HT-29 (cell line): Measurements from ENCODE around the gene MLPH. TPM values are rescaled to one million over a fixed set of nuclear protein-coding genes. Genes with fewer than 3 reads are reported as not detected.

Source experiments
- DNase-seq: peaks from one replicate; pipeline ENCODE4 v3.0.0-alpha.2; 2015; ENCODE audit warnings: low spot score
- total RNA-seq: library from RNA; depleted of rRNA; stranded (reverse); fragments of >200 nt; shearing (Covaris generic); gene quantifications from 2 replicates; pipeline ENCODE4 v1.2.3, GENCODE V29; 2014

MLPH gene
- total RNA-seq, 1 experiment from 2014 or later = 66.1 TPM

- no peak for DNase-seq
These were observed 79.6 kb downstream of the MLPH start, which contains the start of gene PRLH for GRCh38 chr2:237566401-237567235. PRLH (plus strand) TSS chr2:237566574; CDS start chr2:237566574, 0 bp downstream.

- no peak for DNase-seq
These were observed 80.4 kb downstream of the MLPH start for GRCh38 chr2:237567276-237568029.

DNA sequence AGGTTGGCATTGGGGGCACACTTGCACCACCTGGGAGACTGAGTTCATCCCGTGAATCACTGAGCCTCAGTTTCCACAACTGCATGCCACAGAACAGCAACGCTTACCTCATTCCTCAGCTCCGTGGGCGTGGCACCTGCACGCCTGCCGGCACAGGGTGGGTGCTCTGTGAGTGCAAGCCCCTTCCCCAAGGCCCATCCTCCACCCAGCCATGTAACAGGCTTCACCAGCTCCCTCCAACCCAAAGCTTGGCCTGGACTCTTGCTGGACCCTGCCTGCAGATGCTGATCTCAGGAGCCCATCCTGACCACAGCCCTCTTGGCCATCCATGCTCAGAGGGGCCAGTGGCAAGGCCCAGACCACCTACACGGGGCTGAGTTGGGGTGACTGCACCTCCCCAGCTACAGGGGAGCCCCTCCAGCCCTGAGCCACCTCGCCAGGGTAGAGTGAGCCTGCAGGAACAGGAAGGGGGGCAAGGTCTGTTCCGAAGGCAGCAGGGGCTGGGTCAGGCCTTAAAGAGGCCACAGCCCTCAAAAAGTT, 81.1 kb downstream of the MLPH start:
- DNase-seq = no peak

DNA sequence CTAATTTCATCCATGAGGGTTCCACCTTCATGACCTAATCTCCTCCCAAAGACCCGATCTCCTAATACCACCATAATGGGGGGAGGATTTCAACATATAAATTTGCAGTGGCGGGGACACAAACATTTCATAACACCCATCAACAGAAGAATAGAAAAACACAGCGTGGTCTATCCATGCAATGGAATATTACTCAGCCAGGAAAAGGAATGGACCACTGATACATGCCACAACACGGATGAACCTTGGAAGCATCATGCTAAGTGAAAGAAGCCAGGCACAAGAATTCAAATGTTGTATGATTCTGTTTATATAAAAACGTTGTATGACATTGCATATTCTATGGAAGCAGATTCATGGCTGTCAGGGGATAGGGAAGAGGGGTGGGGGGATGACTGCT, 82.0 kb downstream of the MLPH start:
- no peak for DNase-seq

GRCh38 chr2:237569896-237570295, 82.8 kb downstream of the MLPH start:
- DNase-seq = no peak

- DNase-seq = no peak
These were observed 83.8 kb downstream of the MLPH start for GRCh38 chr2:237570776-237571335.

DNA sequence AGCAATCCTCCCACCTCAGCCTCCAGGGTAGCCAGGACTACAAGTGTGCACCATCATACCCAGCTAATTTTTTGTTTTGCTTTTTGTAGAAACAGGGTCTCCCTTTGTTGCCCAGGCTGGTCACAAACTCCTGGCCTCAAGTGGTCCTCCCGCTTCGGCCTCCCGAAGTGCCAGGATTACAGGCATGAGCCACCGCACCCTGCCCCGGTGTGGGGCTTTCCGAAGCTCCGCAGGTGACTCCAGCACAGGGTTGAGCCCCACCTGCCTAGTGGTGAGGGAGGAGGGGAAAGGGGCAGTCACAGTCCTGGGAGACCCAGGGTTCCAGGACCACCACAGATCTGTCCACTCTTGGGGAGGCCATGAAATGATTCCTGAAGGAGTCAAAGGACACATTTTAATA, 84.5 kb downstream of the MLPH start:
- DNase-seq = no peak

DNA sequence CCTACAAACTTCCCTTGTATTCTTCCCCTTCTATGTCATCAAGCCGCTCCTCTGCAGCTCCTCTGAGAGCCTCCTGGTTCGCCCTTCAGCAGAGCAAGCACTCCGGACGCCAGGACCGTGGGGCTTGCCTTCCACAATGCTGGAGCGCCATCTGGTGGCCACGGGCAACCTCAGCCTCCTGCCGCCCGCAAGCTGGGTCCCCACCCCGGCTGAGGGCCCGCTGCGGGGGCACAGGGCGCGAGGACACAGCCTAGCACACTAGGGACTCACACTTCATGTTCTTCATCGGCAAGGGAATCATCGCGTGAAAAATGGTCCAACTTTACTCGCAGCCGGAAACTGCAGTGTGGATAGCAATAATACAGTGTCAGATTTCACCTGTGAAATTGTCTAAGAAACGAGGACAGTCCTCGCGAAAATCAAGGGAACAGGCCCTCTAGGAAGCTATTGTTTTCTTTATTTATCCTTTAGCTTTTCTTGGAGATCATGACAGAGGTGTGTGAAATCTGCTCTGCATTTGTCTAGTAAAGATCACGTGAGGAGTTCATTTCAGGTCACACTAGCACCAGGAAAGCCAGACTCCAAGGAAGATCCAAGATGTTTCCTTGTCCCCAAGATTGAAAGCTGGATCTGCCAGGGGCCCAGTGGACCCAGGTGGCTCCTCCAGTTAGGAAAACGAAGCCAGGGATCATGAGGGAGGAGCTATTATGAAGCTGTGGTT, 85.1 kb downstream of the MLPH start:
- DNase-seq = peak; percentile 90

DNA sequence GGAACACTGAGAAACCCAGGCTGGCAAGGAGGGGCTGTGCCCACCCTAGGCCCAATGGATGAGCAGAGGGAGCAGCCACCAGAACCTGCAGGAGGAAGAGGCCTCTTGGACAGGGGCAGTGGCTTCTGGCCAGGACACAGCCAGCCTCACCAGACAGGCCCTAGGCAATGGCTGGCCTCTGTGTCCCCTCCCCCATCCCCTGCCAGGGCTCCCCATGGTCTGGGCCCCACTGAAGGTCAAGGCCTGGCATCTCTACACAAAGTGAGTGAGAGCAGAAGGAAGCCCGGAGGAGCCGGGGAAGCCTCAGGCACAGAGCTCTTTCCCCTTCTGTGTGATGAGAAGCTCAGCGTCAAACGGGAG, 85.7 kb downstream of the MLPH start:
- DNase-seq = no peak

GRCh38 chr2:237573721-237574415, 86.8 kb downstream of the MLPH start:
- no peak for DNase-seq

DNA sequence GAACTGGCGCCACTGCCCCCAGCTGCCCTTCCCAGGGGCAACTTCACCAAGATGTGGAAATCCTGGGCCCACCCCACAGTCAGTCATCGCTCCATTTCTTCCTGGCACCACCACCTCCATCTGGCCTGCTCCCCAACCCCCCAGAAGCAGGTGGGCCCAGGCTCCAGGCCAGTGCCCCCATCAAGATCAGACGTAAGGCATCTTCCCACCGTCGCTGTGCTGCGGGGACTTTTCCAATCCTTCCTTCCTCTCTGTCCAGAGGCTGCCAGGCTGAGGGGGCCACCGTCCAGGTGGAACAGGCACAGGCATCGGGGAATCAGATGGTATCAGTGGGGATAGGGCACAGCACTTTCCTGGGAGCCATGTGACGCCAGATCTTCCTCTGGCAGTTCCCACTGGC, 87.4 kb downstream of the MLPH start:
- no peak for DNase-seq

DNA sequence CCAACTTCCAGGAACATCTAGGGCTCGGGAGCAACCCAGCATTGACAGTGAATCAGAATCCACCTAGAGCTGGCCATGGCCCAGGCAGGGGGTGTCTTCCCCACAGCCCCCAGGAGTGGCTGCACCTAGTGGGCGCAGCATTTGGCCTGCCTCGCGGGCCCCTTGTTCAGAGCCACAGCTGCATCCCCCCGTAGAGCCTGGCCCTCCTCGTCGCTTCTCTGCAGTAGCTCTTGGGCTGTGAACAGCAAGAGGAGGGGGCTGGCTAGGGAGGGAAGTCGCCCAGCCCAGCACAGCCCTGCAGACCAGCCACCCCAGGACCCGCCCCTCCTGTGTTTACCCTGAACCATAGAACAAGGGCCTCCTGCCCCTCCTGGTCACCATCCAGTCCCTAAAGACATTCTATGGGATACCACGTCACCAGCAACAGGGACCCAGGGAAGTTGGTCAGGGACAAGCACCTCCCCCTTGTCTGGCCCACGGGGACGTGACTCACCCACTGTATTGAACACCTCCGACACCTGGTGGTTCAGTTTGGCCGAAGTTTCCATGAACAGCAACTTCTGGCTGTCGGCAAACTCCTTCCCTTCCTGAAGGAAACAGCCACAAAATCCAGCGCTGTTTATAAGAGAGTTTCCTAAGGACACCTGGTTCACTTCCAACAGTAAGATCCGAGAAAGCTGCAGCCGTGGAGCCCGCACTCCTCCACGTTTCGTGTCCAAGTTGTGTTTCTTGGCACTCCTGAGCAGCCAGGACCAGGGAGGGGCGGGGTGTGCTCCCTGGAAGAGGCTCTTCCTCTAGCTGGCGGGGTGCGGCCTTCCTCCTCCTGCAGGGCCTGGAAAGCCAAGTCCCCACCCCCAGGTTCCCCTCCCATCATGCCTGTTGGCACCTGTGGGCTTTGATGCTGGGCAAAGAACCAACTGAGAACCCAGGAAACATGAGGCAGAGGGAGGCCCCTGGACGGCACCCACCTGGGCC, 88.1 kb downstream of the MLPH start:
- peak; percentile 81 for DNase-seq

DNA sequence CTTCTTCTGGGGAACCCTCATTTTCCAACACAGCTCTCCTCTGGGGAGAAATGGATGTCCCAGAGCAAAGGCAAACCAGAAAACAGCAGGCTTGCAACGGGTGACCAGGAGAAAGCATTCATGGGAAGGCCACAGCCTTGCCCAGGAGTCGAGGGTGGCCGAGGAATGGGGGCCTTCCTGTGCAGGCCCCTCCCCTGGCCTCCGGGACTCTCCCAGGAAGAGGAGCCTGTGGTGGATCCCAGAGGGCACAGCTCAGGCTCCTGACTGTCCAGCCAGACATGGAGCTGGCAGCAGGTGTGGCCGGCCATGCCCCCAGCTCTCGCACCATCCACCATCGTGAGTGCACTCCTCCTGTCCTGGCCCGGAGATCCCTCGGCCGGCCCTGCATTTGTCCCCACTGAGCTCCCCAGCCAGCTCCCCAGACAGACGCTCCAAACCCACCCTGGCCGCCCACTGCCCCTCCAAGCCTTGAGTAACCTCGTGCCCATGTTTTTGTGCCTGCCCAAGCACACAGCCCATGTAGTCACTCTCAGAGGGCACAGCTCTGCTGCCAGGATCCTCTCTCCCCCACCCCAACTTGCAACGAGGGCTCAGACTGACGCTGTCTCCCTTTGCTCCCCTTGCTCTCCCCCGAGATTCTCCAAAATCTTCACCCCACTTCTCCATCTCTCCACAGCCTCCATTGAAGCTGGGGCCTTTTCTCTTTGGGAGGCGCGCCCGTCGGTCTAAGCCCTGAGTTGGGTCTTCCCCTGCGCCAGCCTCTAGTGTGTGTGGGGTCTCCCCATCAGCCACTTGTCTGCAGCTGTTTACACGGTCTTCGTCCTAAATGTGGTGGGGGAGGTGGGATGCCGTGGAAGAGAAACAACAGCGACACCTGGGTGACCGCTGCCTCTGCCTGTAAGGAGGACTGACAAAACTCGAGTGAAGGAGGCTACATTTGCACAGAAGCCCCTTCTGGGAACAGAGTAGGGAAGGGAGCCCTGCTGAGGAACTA, 89.1 kb downstream of the MLPH start:
- no peak for DNase-seq

GRCh38 chr2:237576974-237577373, 89.9 kb downstream of the MLPH start:
- no peak for DNase-seq

- no peak for DNase-seq
These were observed 90.4 kb downstream of the MLPH start for GRCh38 chr2:237577458-237577857.

GRCh38 chr2:237577956-237578870, 91.2 kb downstream of the MLPH start:
- no peak for DNase-seq

GRCh38 chr2:237581326-237581725, 94.3 kb downstream of the MLPH start:
- DNase-seq = no peak
